Measurements from ENCODE around the gene PYCARD.
"Not testable (repeated sequence)": the region's sequence is repeated elsewhere in the genome, so short reads cannot be mapped to it uniquely, and the experiment has no call there.

The PYCARD gene

GRCh38 chr16:31190818-31191444 lies 11.6 kb downstream of the PYCARD start:
- DNase-seq (ENCODE audit: low spot score): no peak

GRCh38 chr16:31190061-31190460 lies 12.5 kb downstream of the PYCARD start:
- no peak for DNase-seq (ENCODE audit: low spot score)

GRCh38 chr16:31189412-31189778 lies 13.2 kb downstream of the PYCARD start:
- no peak for DNase-seq (ENCODE audit: low spot score)

GRCh38 chr16:31188450-31189411 lies 13.8 kb downstream of the PYCARD start:
- no peak for DNase-seq (ENCODE audit: low spot score)

GRCh38 chr16:31187808-31188189 lies 14.8 kb downstream of the PYCARD start:
- no peak for DNase-seq (ENCODE audit: low spot score)

GRCh38 chr16:31186930-31187807 lies 15.4 kb downstream of the PYCARD start:
- no peak for DNase-seq (ENCODE audit: low spot score)

- no peak for DNase-seq (ENCODE audit: low spot score)
Measured at GRCh38 chr16:31186176-31186575, 16.4 kb downstream of the PYCARD start.

GRCh38 chr16:31185339-31185738 lies 17.2 kb downstream of the PYCARD start:
- DNase-seq (ENCODE audit: low spot score): no peak

- DNase-seq (ENCODE audit: low spot score): no peak
Measured at GRCh38 chr16:31184888-31185287, 17.7 kb downstream of the PYCARD start.

GRCh38 chr16:31183432-31184428 lies 18.8 kb downstream of the PYCARD start:
- DNase-seq (ENCODE audit: low spot score): no peak

GRCh38 chr16:31182391-31182790 lies 20.2 kb downstream of the PYCARD start:
- no peak for DNase-seq (ENCODE audit: low spot score)

GRCh38 chr16:31181102-31181830 lies 21.3 kb downstream of the PYCARD start:
- no peak for DNase-seq (ENCODE audit: low spot score)

- DNase-seq (ENCODE audit: low spot score): peak; percentile 97
Measured at GRCh38 chr16:31179747-31180459, 22.7 kb downstream of the PYCARD start, which contains the start of gene FUS. Gene FUS, plus strand, starts transcription at chr16:31180139. Its CDS starts 76 bp downstream, at chr16:31180215.

GRCh38 chr16:31179219-31179746 lies 23.3 kb downstream of the PYCARD start:
- no peak for DNase-seq (ENCODE audit: low spot score)

GRCh38 chr16:31177136-31177535 lies 25.4 kb downstream of the PYCARD start:
- DNase-seq (ENCODE audit: low spot score): no peak

GRCh38 chr16:31170048-31170447 lies 32.5 kb downstream of the PYCARD start:
- DNase-seq (ENCODE audit: low spot score): not testable (repeated sequence)

GRCh38 chr16:31168848-31169247 lies 33.7 kb downstream of the PYCARD start:
- DNase-seq (ENCODE audit: low spot score): no peak

- no peak for DNase-seq (ENCODE audit: low spot score)
Measured at GRCh38 chr16:31167315-31167714, 35.2 kb downstream of the PYCARD start.

- peak; percentile 41 for DNase-seq (ENCODE audit: low spot score)
Measured at GRCh38 chr16:31157136-31157535, 45.4 kb downstream of the PYCARD start.

All from Ammon's horn (tissue), 1 donor.